ENCODE results near the gene TGFB1.
"Not testable (repeated sequence)": the region's sequence is repeated elsewhere in the genome, so short reads cannot be mapped to it uniquely, and the experiment has no call there.

DNA sequence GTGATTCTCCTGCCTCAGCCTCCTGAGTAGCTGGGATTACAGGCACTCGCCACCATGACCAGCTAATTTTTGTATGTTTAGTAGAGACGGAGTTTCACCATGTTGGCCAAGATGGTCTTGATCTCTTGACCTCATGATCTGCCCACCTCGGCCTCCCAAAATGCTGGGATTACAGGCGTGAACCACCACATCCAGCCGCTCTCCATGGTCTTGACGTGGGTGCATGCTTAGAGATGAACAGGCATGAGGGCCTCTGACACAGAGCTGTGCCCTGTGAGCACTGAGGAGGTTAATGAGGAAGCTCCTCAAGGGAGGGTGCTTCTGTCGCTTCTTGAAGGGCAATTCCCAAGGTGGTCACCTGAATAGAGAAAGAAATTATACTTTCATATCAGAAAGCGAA lies 63.9 kb downstream of the TGFB1 start:
- TF ChIP-seq, protein P1, sequence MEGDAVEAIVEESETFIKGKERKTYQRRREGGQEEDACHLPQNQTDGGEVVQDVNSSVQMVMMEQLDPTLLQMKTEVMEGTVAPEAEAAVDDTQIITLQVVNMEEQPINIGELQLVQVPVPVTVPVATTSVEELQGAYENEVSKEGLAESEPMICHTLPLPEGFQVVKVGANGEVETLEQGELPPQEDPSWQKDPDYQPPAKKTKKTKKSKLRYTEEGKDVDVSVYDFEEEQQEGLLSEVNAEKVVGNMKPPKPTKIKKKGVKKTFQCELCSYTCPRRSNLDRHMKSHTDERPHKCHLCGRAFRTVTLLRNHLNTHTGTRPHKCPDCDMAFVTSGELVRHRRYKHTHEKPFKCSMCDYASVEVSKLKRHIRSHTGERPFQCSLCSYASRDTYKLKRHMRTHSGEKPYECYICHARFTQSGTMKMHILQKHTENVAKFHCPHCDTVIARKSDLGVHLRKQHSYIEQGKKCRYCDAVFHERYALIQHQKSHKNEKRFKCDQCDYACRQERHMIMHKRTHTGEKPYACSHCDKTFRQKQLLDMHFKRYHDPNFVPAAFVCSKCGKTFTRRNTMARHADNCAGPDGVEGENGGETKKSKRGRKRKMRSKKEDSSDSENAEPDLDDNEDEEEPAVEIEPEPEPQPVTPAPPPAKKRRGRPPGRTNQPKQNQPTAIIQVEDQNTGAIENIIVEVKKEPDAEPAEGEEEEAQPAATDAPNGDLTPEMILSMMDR (IDR thresholded peaks at IDR 0.05) = not testable (repeated sequence)
- TF ChIP-seq POLR2A (IDR thresholded peaks at IDR 0.05) = not testable (repeated sequence)
